Heart left ventricle (tissue), 16 donors: ENCODE results near the gene GRIN1. TPM values are rescaled to one million over a fixed set of nuclear protein-coding genes. Genes with fewer than 3 reads are reported as not detected.
A peak's percentile ranks its signal among the peaks of the same experiment; 100 is the strongest.
"Not testable (repeated sequence)": the region's sequence is repeated elsewhere in the genome, so short reads cannot be mapped to it uniquely, and the experiment has no call there.

Experiments
- ATAC-seq, 4 donors: fragments of 200-7000 bp; cut with Tn5 transposase; one replicate each; pipeline ENCODE4 v1.9.1; 2020 to 2022; ENCODE audit warnings: moderate library complexity in 4 of 4, mild to moderate bottlenecking in 3 of 4, moderate number of reproducible peaks in 1 of 4
- DNase-seq, 5 donors: peaks; one replicate each; pipeline ENCODE4 v3.0.0-alpha.2; 2020
- H3K27ac ChIP-seq, 12 donors: fragments of 200-600 bp; sonication (generic) in 4 of 12; one replicate each; pipeline versions ENCODE4 v1.5.0 to v1.8.0; 2016 to 2022; ENCODE audit warnings: mild to moderate bottlenecking in 2 of 12
- H3K27me3 ChIP-seq, 9 donors: fragments of 200-600 bp; sonication (generic) in 2 of 9; one replicate each; pipeline versions ENCODE4 v1.5.1 to v1.8.0; 2016 to 2022; ENCODE audit warnings: mild to moderate bottlenecking in 3 of 9
- H3K36me3 ChIP-seq, 9 donors: fragments of 200-600 bp; sonication (generic) in 2 of 9; one replicate each; pipeline versions ENCODE4 v1.5.0 to v1.8.0; 2018 to 2022; ENCODE audit warnings: mild to moderate bottlenecking in 2 of 9
- H3K4me1 ChIP-seq, 12 donors: fragments of 200-600 bp; sonication (generic) in 4 of 12; one replicate each; pipeline versions ENCODE4 v1.5.0 to v1.8.0; 2016 to 2022; ENCODE audit warnings: mild to moderate bottlenecking in 3 of 12
- H3K4me3 ChIP-seq, 12 donors: fragments of 200-600 bp; sonication (generic) in 4 of 12; one replicate each; pipeline versions ENCODE4 v1.5.0 to v1.8.0; 2017 to 2022; ENCODE audit warnings: mild to moderate bottlenecking in 9 of 12, moderate library complexity in 4 of 12
- H3K9me3 ChIP-seq, 12 donors: fragments of 200-600 bp; sonication (generic) in 4 of 12; one replicate each; pipeline versions ENCODE4 v1.5.0 to v1.8.0; 2016 to 2022; ENCODE audit warnings: mild to moderate bottlenecking in 1 of 12
- CTCF ChIP-seq, 12 donors: fragments of 200-600 bp; sonication (generic) in 4 of 12; IDR thresholded peaks; one replicate each; pipeline versions ENCODE4 v1.5.0 to v1.8.0; 2018 to 2022; ENCODE audit warnings: antibody characterized with exemption in 12 of 12, mild to moderate bottlenecking in 5 of 12
- POLR2A ChIP-seq, 2 donors: fragments of 450-650 bp; IDR thresholded peaks; one replicate each; pipeline ENCODE4 v1.6.1; 2017; ENCODE audit warnings: antibody characterized with exemption in 2 of 2, mild to moderate bottlenecking in 2 of 2, moderate library complexity in 2 of 2
- WGBS, 4 donors: extraction: QIAGEN DNeasy Blood & Tissue Kit in 2 of 4; methylation state at CpG; one replicate each; pipeline versions ENCODE4 v1.1.5 to v1.1.7; 2013 to 2018; 5-methylcytosine and 5-hydroxymethylcytosine counted together
- intact Hi-C, 10 donors: fragments of 100-400 bp; cut with DNase I; formaldehyde crosslinking; loops; one replicate each; pipeline versions ENCODE4 v1.11.1 to v1.14.2; 2022
- polyA plus RNA-seq, 2 donors: library from polyadenylated mRNA; stranded (reverse); fragments of 200-250 nt; gene quantifications; one replicate each; pipeline ENCODE4 v1.2.3, GENCODE V29; 2013
- total RNA-seq, 9 donors: library from RNA; depleted of rRNA in 2 of 9; stranded (reverse); fragments of >200 nt in 2 of 9; fragmentation: NEBNext Ultra II Directional in 3 of 9; extraction: Animal tissue kit (Norgen Biotek cat#: 25700) in 3 of 9; gene quantifications; one replicate each; pipeline versions ENCODE4 v1.1.0 to v1.2.4, GENCODE V29; 2016 to 2023
- donor health status: ischemic (EF 13 %, LVEDD 7.1; RV severe dilation, severe dysfunction).
- donor health status: healthy with polysubstance abuse.
- donor health status: DM: no; HTN: yes; CAD: no.
- donor health status: DM: no; HTN: no; CAD: no.
- donor health status: ischemic (EF 25% LVEDD 6.9; RV normal size, moderate dysfunction).
- donor health status: ischemic (EF 25% LVEDD 5.7; RV mildly dilated, moderate dysfunction).
- donor health status: healthy.
- donor health status: DM: yes; HTN: yes; CAD: no.
- donor health status: ischemic (EF 35%, LVEDD 5.7; RV mildly dilated, moderate dysfunction).
- donor health status: nonischemic (EF 11% LVEDD 7.7; RV severe dilation, severe dysfunction).
- donor health status: DM: yes; HTN: yes; CAD: no.
- donor health status: PGD.
- donor health status: ischemic (EF 29% LVEDD 5.4; RV normal size, mild dysfunction).
- donor health status: nonischemic (EF 23%, LVEDD 6.1; RV moderate dilation, normal function).

Gene GRIN1
- total and polyA plus RNA-seq, 11 donors, result 0.10 TPM; not detected in 10

GRCh38 chr9:137123468-137123837 is 15.5 kb upstream of the GRIN1 start:
- ATAC-seq (no peak), DNase-seq (no peak)
- H3K4me3 ChIP-seq, result no peak overlapping the region
- 81 to 84% (median 84%) methylated on average over 5 of the region's 5 CpGs for WGBS, 4 donors
- no peaks in the 10 kb centered on the region for H3K36me3 ChIP-seq
- peaks cover 0 to 23% (median 18%) of the 10 kb centered on the region in 12 donors for H3K4me1 ChIP-seq
- intact Hi-C loops, result loop anchor here in 7 of 10 donors (2.0 to 10.0 kb wide), 4 partner anchors 61 to 301 kb away; partner anchors contain the start of genes RNF224 (in 5 of the 7), ANAPC2 (in 3 of the 7), CYSRT1 (in 3 of the 7) and SSNA1 (in 3 of the 7)
- TF ChIP-seq CTCF (IDR thresholded peaks at IDR 0.05), result no peak
- no peak for TF ChIP-seq POLR2A (IDR thresholded peaks at IDR 0.05)
- H3K9me3 ChIP-seq, result no peaks in the 10 kb centered on the region
- no peak overlapping the region for H3K27ac ChIP-seq
- H3K27me3 ChIP-seq, result no peaks in the 10 kb centered on the region

- H3K4me1 ChIP-seq, result peaks cover 0 to 29% (median 21%) of the 10 kb centered on the region in 12 donors
- not testable (repeated sequence) for H3K27ac ChIP-seq, DNase-seq, ATAC-seq, H3K9me3 ChIP-seq, H3K4me3 ChIP-seq, H3K36me3 ChIP-seq, H3K27me3 ChIP-seq
- intact Hi-C loops, result loop anchor here in 8 of 10 donors (2.0 to 10.0 kb wide), 4 partner anchors 61 to 301 kb away; partner anchors contain the start of genes RNF224 (in 6 of the 8), ANAPC2 (in 3 of the 8), CYSRT1 (in 3 of the 8) and SSNA1 (in 3 of the 8)
- WGBS, 4 donors, result 93 to 99% (median 94%) methylated on average over 5 of the region's 5 CpGs
Observed at GRCh38 chr9:137123952-137124462, 14.9 kb upstream of the GRIN1 start.

GRCh38 chr9:137126786-137127185 is 12.2 kb upstream of the GRIN1 start:
- Histone ChIP-seq H3K27ac (peak overlapping the region in 11 of 12 donors; percentile 24 to 78 (median 63)), H3K27me3 (peaks cover 0 to 5% (median 0%) of the 10 kb centered on the region in 9 donors), H3K9me3 (peaks cover 0 to 14% (median 0%) of the 10 kb centered on the region in 12 donors), H3K4me3 (peak overlapping the region in 9 of 12 donors; percentile 27 to 89 (median 42)), H3K36me3 (no peaks in the 10 kb centered on the region), H3K4me1 (peaks cover 0 to 39% (median 24%) of the 10 kb centered on the region in 12 donors)
- no peak for TF ChIP-seq CTCF (IDR thresholded peaks at IDR 0.05)
- no peak for TF ChIP-seq POLR2A (IDR thresholded peaks at IDR 0.05)
- intact Hi-C loops, result loop anchor here in 4 of 10 donors (5.0 to 10.0 kb wide), 3 partner anchors 41 to 298 kb away; partner anchors contain the start of genes ANAPC2 (in 3 of the 4), SSNA1 (in 3 of the 4), EXD3 (in 1 of the 4) and NOXA1 (in 1 of the 4)
- ATAC-seq (no peak), DNase-seq (no peak)
- WGBS, 4 donors, result 32 to 45% (median 41%) methylated on average over 3 of the region's 3 CpGs

GRCh38 chr9:137127301-137128157 is 11.4 kb upstream of the GRIN1 start:
- Histone ChIP-seq H3K27me3 (peaks cover 0 to 5% (median 1%) of the 10 kb centered on the region in 9 donors), H3K4me1 (peaks cover 0 to 39% (median 24%) of the 10 kb centered on the region in 12 donors), H3K27ac (peak overlapping the region; percentile 14 to 78 (median 62)), H3K36me3 (no peaks in the 10 kb centered on the region), H3K4me3 (peak overlapping the region in 10 of 12 donors; percentile 27 to 89 (median 40)), H3K9me3 (peaks cover 0 to 14% (median 0%) of the 10 kb centered on the region in 12 donors)
- no peak for TF ChIP-seq CTCF (IDR thresholded peaks at IDR 0.05)
- TF ChIP-seq POLR2A (IDR thresholded peaks at IDR 0.05), result no peak
- peak in 1 of 5 donors; percentile 23 for DNase-seq
- intact Hi-C loops, result loop anchor here in 4 of 10 donors (5.0 to 10.0 kb wide), 3 partner anchors 40 to 297 kb away; partner anchors contain the start of genes ANAPC2 (in 3 of the 4), SSNA1 (in 3 of the 4), EXD3 (in 1 of the 4) and NOXA1 (in 1 of the 4)
- no peak for ATAC-seq
- 27 to 42% (median 31%) methylated on average over 24 of the region's 24 CpGs for WGBS, 4 donors
